ENCODE measurements around the gene PPP1R14C.
"Not testable (repeated sequence)": the region's sequence is repeated elsewhere in the genome, so short reads cannot be mapped to it uniquely, and the experiment has no call there.

PPP1R14C gene

GRCh38 chr6:150123645-150124044 is 19.2 kb upstream of the PPP1R14C start:
- Mint-ChIP-seq H3K27ac (ENCODE audit: low read depth) (peak overlapping the region; percentile 57), H3K4me1 (peaks cover 14% of the 10 kb centered on the region), H3K9me3 (no peaks in the 10 kb centered on the region), H3K27me3 (peaks cover 28% of the 10 kb centered on the region), H3K4me3 (no peak overlapping the region), H3K36me3 (ENCODE audit: insufficient read depth) (no peaks in the 10 kb centered on the region)
- DNase-seq (ENCODE audit: low spot score in 2 of 2) (no peak), ATAC-seq (replicated peaks; ENCODE audit: extremely low read depth, poor library complexity, severe bottlenecking) (no peak)

GRCh38 chr6:150124235-150124634 is 18.6 kb upstream of the PPP1R14C start:
- peaks cover 28% of the 10 kb centered on the region for H3K27me3 Mint-ChIP-seq
- no peaks in the 10 kb centered on the region for H3K9me3 Mint-ChIP-seq
- peaks cover 9% of the 10 kb centered on the region for H3K4me1 Mint-ChIP-seq
- H3K36me3 Mint-ChIP-seq (ENCODE audit: insufficient read depth), result no peaks in the 10 kb centered on the region
- ATAC-seq (replicated peaks; ENCODE audit: extremely low read depth, poor library complexity, severe bottlenecking) (no peak), DNase-seq (ENCODE audit: low spot score in 2 of 2) (no peak)
- no peak overlapping the region for H3K27ac Mint-ChIP-seq (ENCODE audit: low read depth)
- no peak overlapping the region for H3K4me3 Mint-ChIP-seq

- no peak for DNase-seq (ENCODE audit: low spot score in 2 of 2)
- Mint-ChIP-seq H3K4me1 (no peaks in the 10 kb centered on the region), H3K4me3 (no peak overlapping the region), H3K27ac (ENCODE audit: low read depth) (no peak overlapping the region), H3K27me3 (peaks cover 28% of the 10 kb centered on the region), H3K36me3 (ENCODE audit: insufficient read depth) (no peaks in the 10 kb centered on the region), H3K9me3 (no peaks in the 10 kb centered on the region)
- ATAC-seq (replicated peaks; ENCODE audit: extremely low read depth, poor library complexity, severe bottlenecking), result no peak
These were observed 16.1 kb upstream of the PPP1R14C start for GRCh38 chr6:150126641-150127291.

- H3K9me3 Mint-ChIP-seq, result no peaks in the 10 kb centered on the region
- DNase-seq (ENCODE audit: low spot score in 2 of 2) (no peak), ATAC-seq (replicated peaks; ENCODE audit: extremely low read depth, poor library complexity, severe bottlenecking) (no peak)
- no peak overlapping the region for H3K27ac Mint-ChIP-seq (ENCODE audit: low read depth)
- no peak overlapping the region for H3K4me3 Mint-ChIP-seq
- H3K4me1 Mint-ChIP-seq, result no peaks in the 10 kb centered on the region
- H3K36me3 Mint-ChIP-seq (ENCODE audit: insufficient read depth), result peaks cover 2% of the 10 kb centered on the region
- H3K27me3 Mint-ChIP-seq, result peaks cover 26% of the 10 kb centered on the region
These were observed 14.4 kb upstream of the PPP1R14C start for GRCh38 chr6:150128425-150128824.

- no peak overlapping the region for H3K4me3 Mint-ChIP-seq
- ATAC-seq (replicated peaks; ENCODE audit: extremely low read depth, poor library complexity, severe bottlenecking) (no peak), DNase-seq (ENCODE audit: low spot score in 2 of 2) (no peak)
- H3K27me3 Mint-ChIP-seq, result peaks cover 18% of the 10 kb centered on the region
- no peaks in the 10 kb centered on the region for H3K9me3 Mint-ChIP-seq
- no peaks in the 10 kb centered on the region for H3K4me1 Mint-ChIP-seq
- peaks cover 2% of the 10 kb centered on the region for H3K36me3 Mint-ChIP-seq (ENCODE audit: insufficient read depth)
- H3K27ac Mint-ChIP-seq (ENCODE audit: low read depth), result no peak overlapping the region
These were observed 13.0 kb upstream of the PPP1R14C start for GRCh38 chr6:150129616-150130505.

GRCh38 chr6:150133686-150134085 is 9.2 kb upstream of the PPP1R14C start:
- Mint-ChIP-seq H3K9me3 (no peaks in the 10 kb centered on the region), H3K27me3 (peaks cover 5% of the 10 kb centered on the region), H3K27ac (ENCODE audit: low read depth) (no peak overlapping the region), H3K36me3 (ENCODE audit: insufficient read depth) (peaks cover 2% of the 10 kb centered on the region), H3K4me3 (no peak overlapping the region), H3K4me1 (no peaks in the 10 kb centered on the region)
- DNase-seq (ENCODE audit: low spot score in 2 of 2), result no peak
- no peak for ATAC-seq (replicated peaks; ENCODE audit: extremely low read depth, poor library complexity, severe bottlenecking)

- Mint-ChIP-seq H3K4me1 (no peaks in the 10 kb centered on the region), H3K36me3 (ENCODE audit: insufficient read depth) (peaks cover 2% of the 10 kb centered on the region), H3K27ac (ENCODE audit: low read depth) (no peak overlapping the region), H3K9me3 (no peaks in the 10 kb centered on the region), H3K27me3 (peaks cover 9% of the 10 kb centered on the region), H3K4me3 (no peak overlapping the region)
- ATAC-seq (replicated peaks; ENCODE audit: extremely low read depth, poor library complexity, severe bottlenecking), result no peak
- DNase-seq (ENCODE audit: low spot score in 2 of 2), result no peak
These were observed 8.4 kb upstream of the PPP1R14C start for GRCh38 chr6:150134280-150134920.

- DNase-seq (ENCODE audit: low spot score in 2 of 2); H3K36me3 Mint-ChIP-seq (ENCODE audit: insufficient read depth); H3K4me1 Mint-ChIP-seq; H3K4me3 Mint-ChIP-seq; H3K9me3 Mint-ChIP-seq; H3K27ac Mint-ChIP-seq (ENCODE audit: low read depth); ATAC-seq (replicated peaks; ENCODE audit: extremely low read depth, poor library complexity, severe bottlenecking): not testable (repeated sequence)
- peaks cover 15% of the 10 kb centered on the region for H3K27me3 Mint-ChIP-seq
These were observed 5.1 kb upstream of the PPP1R14C start for GRCh38 chr6:150137711-150138110.

- H3K9me3 Mint-ChIP-seq, result no peaks in the 10 kb centered on the region
- DNase-seq (ENCODE audit: low spot score in 2 of 2) (no peak), ATAC-seq (replicated peaks; ENCODE audit: extremely low read depth, poor library complexity, severe bottlenecking) (no peak)
- no peak overlapping the region for H3K4me3 Mint-ChIP-seq
- no peaks in the 10 kb centered on the region for H3K36me3 Mint-ChIP-seq (ENCODE audit: insufficient read depth)
- no peak overlapping the region for H3K27ac Mint-ChIP-seq (ENCODE audit: low read depth)
- peaks cover 7% of the 10 kb centered on the region for H3K4me1 Mint-ChIP-seq
- H3K27me3 Mint-ChIP-seq, result peaks cover 16% of the 10 kb centered on the region
These were observed 4.2 kb upstream of the PPP1R14C start for GRCh38 chr6:150138638-150139037.

- Mint-ChIP-seq H3K36me3 (ENCODE audit: insufficient read depth) (no peaks in the 10 kb centered on the region), H3K4me1 (peaks cover 15% of the 10 kb centered on the region), H3K27me3 (peaks cover 25% of the 10 kb centered on the region), H3K9me3 (no peaks in the 10 kb centered on the region), H3K27ac (ENCODE audit: low read depth) (no peak overlapping the region), H3K4me3 (no peak overlapping the region)
- no peak for DNase-seq (ENCODE audit: low spot score in 2 of 2)
- ATAC-seq (replicated peaks; ENCODE audit: extremely low read depth, poor library complexity, severe bottlenecking), result no peak
These were observed 3.3 kb upstream of the PPP1R14C start for GRCh38 chr6:150139533-150139932.

GRCh38 chr6:150140236-150140969 is 2.4 kb upstream of the PPP1R14C start:
- H3K36me3 Mint-ChIP-seq (ENCODE audit: insufficient read depth), result no peaks in the 10 kb centered on the region
- H3K27me3 Mint-ChIP-seq, result peaks cover 34% of the 10 kb centered on the region
- ATAC-seq (replicated peaks; ENCODE audit: extremely low read depth, poor library complexity, severe bottlenecking) (no peak), DNase-seq (ENCODE audit: low spot score in 2 of 2) (no peak)
- H3K4me3 Mint-ChIP-seq, result no peak overlapping the region
- H3K27ac Mint-ChIP-seq (ENCODE audit: low read depth), result no peak overlapping the region
- peaks cover 18% of the 10 kb centered on the region for H3K4me1 Mint-ChIP-seq
- no peaks in the 10 kb centered on the region for H3K9me3 Mint-ChIP-seq

- ATAC-seq (replicated peaks; ENCODE audit: extremely low read depth, poor library complexity, severe bottlenecking) (no peak), DNase-seq (ENCODE audit: low spot score in 2 of 2) (no peak)
- H3K36me3 Mint-ChIP-seq (ENCODE audit: insufficient read depth), result no peaks in the 10 kb centered on the region
- peak overlapping the region; percentile 72 for H3K4me3 Mint-ChIP-seq
- H3K9me3 Mint-ChIP-seq, result no peaks in the 10 kb centered on the region
- H3K27ac Mint-ChIP-seq (ENCODE audit: low read depth), result no peak overlapping the region
- H3K4me1 Mint-ChIP-seq, result peaks cover 18% of the 10 kb centered on the region
- H3K27me3 Mint-ChIP-seq, result peaks cover 52% of the 10 kb centered on the region
These were observed 661 bp upstream of the PPP1R14C start for GRCh38 chr6:150142097-150142669.

All from central memory CD8-positive, alpha-beta T cell (primary cell).